Raji (cell line): ENCODE measurements around the gene PMM1.

Experiments
- POLR2A ChIP-seq: IDR thresholded peaks from 2 replicates; pipeline ENCODE4 v1.6.1; 2011; ENCODE audit warnings: low read depth, low read length, control low read depth; ENCODE audit not compliant: insufficient read depth

Gene PMM1

GRCh38 chr22:41565403-41566054 lies 24.1 kb downstream of the PMM1 start:
- no peak for TF ChIP-seq POLR2A

GRCh38 chr22:41564563-41564962 lies 25.1 kb downstream of the PMM1 start:
- no peak for TF ChIP-seq POLR2A

- no peak for TF ChIP-seq POLR2A
Measured at GRCh38 chr22:41563051-41563711, 26.5 kb downstream of the PMM1 start.

GRCh38 chr22:41562461-41562860 lies 27.2 kb downstream of the PMM1 start:
- TF ChIP-seq POLR2A, result no peak

- TF ChIP-seq POLR2A, result no peak
Measured at GRCh38 chr22:41561788-41562187, 27.9 kb downstream of the PMM1 start.

GRCh38 chr22:41561335-41561734 lies 28.3 kb downstream of the PMM1 start:
- TF ChIP-seq POLR2A, result no peak

GRCh38 chr22:41560095-41560471 lies 29.6 kb downstream of the PMM1 start:
- no peak for TF ChIP-seq POLR2A

GRCh38 chr22:41557401-41558240 lies 32.0 kb downstream of the PMM1 start:
- TF ChIP-seq POLR2A, result no peak

- TF ChIP-seq POLR2A, result no peak
Measured at GRCh38 chr22:41556561-41556960, 33.1 kb downstream of the PMM1 start.

- TF ChIP-seq POLR2A, result no peak
Measured at GRCh38 chr22:41555325-41555982, 34.2 kb downstream of the PMM1 start.

GRCh38 chr22:41551877-41552582 lies 37.6 kb downstream of the PMM1 start:
- no peak for TF ChIP-seq POLR2A

- TF ChIP-seq POLR2A, result no peak
Measured at GRCh38 chr22:41550952-41551491, 38.6 kb downstream of the PMM1 start.

GRCh38 chr22:41548830-41549211 lies 40.8 kb downstream of the PMM1 start:
- no peak for TF ChIP-seq POLR2A

GRCh38 chr22:41544671-41545476 lies 44.8 kb downstream of the PMM1 start:
- TF ChIP-seq POLR2A, result no peak; the same call in 1 of the 2 replicates
